ENCODE data around the gene WFIKKN2. TPM values are rescaled to one million over a fixed set of nuclear protein-coding genes. Genes with fewer than 3 reads are reported as not detected.

WFIKKN2 gene
- total RNA-seq, 2 donors from 2014 or later: 0.29 to 0.35 TPM

DNA sequence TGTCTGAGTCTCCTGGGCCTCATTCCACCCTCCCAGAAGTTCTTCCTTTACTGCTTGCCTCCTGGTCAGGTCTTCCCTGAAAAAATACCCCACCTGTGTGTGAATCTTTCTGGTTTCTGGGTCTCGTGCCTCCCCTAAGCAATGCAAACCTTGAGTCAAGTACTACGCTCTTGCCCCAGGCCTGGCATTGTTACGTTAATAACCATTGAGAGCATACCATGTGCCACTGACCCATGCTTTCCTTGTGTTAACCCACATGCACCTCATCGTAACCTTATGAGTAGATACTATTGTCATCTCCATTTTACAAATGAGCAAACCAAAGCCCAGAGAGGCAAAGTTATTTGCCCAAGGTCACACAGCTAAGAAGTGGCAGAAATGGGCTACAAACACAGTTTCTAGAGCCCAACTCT lies 56.2 kb downstream of the WFIKKN2 start:
- 92 to 95% methylated on average over 4 of the region's 4 CpGs for WGBS, 2 experiments (ENCODE audit: insufficient coverage in 1 of 2, insufficient read length in 1 of 2)
- Mint-ChIP-seq H3K4me1 (peaks cover 14% of the 10 kb centered on the region), H3K27me3 (ENCODE audit: insufficient read depth) (no peaks in the 10 kb centered on the region), H3K36me3 (ENCODE audit: low read depth) (no peaks in the 10 kb centered on the region), H3K27ac (peak overlapping the region; percentile 46), H3K4me3 (no peak overlapping the region), H3K9me3 (peaks cover 2% of the 10 kb centered on the region)
- H3K4me1 ChIP-seq (ENCODE audit: control insufficient read depth, insufficient read depth, low read length): no peaks in the 10 kb centered on the region
- H3K27me3 ChIP-seq (ENCODE audit: control insufficient read depth, insufficient read depth, low read length, poor library complexity, severe bottlenecking): no peaks in the 10 kb centered on the region
- no peaks in the 10 kb centered on the region for H3K36me3 ChIP-seq (ENCODE audit: control insufficient read depth, insufficient read depth, low read length)
- peak; percentile 58 for DNase-seq
- peak overlapping the region; percentile 97 for H3K27ac ChIP-seq (ENCODE audit: low read depth, low read length)
- H3K9ac ChIP-seq (ENCODE audit: extremely low read depth, low read length, poor library complexity, severe bottlenecking): no peak overlapping the region
- no peaks in the 10 kb centered on the region for H3K9me3 ChIP-seq (ENCODE audit: control insufficient read depth, low read length)
- H3K4me3 ChIP-seq (ENCODE audit: low read length): no peak overlapping the region
- TF ChIP-seq, protein P1, sequence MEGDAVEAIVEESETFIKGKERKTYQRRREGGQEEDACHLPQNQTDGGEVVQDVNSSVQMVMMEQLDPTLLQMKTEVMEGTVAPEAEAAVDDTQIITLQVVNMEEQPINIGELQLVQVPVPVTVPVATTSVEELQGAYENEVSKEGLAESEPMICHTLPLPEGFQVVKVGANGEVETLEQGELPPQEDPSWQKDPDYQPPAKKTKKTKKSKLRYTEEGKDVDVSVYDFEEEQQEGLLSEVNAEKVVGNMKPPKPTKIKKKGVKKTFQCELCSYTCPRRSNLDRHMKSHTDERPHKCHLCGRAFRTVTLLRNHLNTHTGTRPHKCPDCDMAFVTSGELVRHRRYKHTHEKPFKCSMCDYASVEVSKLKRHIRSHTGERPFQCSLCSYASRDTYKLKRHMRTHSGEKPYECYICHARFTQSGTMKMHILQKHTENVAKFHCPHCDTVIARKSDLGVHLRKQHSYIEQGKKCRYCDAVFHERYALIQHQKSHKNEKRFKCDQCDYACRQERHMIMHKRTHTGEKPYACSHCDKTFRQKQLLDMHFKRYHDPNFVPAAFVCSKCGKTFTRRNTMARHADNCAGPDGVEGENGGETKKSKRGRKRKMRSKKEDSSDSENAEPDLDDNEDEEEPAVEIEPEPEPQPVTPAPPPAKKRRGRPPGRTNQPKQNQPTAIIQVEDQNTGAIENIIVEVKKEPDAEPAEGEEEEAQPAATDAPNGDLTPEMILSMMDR (conservative IDR thresholded peaks at IDR 0.05): no peak

Other genes starting within 250 kb of the WFIKKN2 start
- under 1 TPM; 0.22 to 0.91 TPM for gene ABCC3, start 200.7 kb upstream of the WFIKKN2 start, total RNA-seq
- 10 to 100 TPM; 44.9 to 60.3 TPM for gene ANKRD40, start 127.7 kb upstream of the WFIKKN2 start, total RNA-seq
- gene LUC7L3, start 116.0 kb upstream of the WFIKKN2 start, total RNA-seq: 100 to 1,000 TPM; 122 to 169 TPM
- not detected for gene ANKRD40CL, start 68.1 kb upstream of the WFIKKN2 start, total RNA-seq
- gene TOB1, start 30.8 kb downstream of the WFIKKN2 start, total RNA-seq: 10 to 100 TPM; 35.5 to 36.3 TPM